HG03378 (cell line): ENCODE data around the gene DTWD2.
A peak's percentile ranks its signal among the peaks of the same experiment; 100 is the strongest.
"Not testable (repeated sequence)": the region's sequence is repeated elsewhere in the genome, so short reads cannot be mapped to it uniquely, and the experiment has no call there.

Source experiments
- ATAC-seq: cut with Tn5 transposase; IDR thresholded peaks from one replicate; pipeline ENCODE4 v1.9.1; 2021; ENCODE audit warnings: mild to moderate bottlenecking, moderate library complexity; ENCODE audit not compliant: unreplicated experiment

The DTWD2 gene

DNA sequence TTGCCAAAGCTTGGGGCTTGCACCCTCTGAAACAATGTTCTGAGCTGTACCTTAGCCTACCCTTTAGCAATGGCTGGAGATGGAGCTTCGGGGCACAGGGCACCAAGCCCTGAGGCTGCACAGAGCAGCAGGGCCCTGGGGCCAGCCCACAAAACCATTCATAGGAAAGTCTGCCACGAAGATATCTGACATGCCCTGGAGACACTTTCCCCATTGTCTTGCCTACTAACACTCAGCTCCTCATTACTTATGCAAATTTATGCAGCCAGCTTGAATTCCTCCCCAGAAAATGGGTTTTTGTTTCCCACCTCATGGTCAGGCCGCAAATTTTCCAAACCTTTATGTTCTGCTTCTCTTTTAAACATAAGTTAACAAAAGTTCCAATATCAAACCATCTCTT lies 105.7 kb downstream of the DTWD2 start:
- ATAC-seq = no peak

DNA sequence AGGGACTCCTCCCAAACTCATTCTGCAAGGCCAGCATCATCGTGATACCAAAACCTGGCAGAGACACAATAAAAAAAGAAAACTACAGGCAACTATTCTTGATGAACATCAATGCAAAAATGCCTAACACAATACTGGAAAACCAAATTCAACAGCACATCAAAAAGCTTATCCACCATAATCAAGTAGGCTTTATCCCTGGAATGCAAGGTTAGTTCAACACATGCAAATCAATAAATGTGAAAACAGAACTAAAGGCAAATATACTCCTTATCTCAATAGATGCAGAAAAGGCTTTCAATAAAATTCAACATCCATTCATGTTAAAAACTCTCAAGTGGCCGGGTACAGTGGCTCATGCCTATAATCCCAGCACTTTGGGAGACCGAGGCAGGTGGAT lies 111.5 kb downstream of the DTWD2 start:
- ATAC-seq = not testable (repeated sequence)

DNA sequence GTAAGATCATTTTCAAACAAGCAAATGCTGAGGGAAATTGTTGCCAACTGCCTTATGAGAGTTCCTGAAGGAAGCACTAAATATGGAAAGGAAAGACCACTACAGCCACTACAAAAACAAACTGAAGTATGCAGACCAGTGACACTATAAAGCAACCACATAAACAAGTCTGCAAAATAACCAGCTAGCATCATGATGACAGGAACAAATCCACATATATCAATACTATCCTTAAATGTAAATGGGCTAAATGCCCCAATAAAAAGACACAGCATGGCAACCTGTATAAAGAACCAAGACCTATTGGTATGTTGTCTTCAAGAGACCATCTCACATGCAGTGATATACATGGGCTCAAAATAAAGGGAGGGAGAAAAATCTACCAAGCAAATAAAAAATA lies 113.2 kb downstream of the DTWD2 start:
- no peak for ATAC-seq

- ATAC-seq = no peak
These were observed 114.9 kb downstream of the DTWD2 start for GRCh38 chr5:118873417-118873816.

DNA sequence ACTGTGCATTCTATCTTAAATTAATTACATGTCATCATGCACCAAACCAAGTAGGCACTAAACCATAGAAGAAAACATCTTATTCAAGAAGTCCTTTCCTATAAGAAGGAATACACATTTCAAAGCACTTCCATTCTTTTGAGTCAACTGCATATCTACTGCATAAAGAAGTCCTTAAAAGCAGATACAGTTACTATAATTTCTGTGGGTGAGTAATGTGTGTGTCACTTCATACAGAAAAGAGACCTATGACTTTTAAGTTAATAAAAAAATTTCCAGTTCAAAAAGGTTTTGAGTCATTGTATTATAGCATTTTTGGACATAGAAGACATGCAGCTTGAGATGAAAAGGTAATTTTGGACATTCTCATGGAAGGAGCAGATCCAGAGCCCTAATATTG lies 125.0 kb downstream of the DTWD2 start:
- no peak for ATAC-seq

GRCh38 chr5:118862596-118862995 lies 125.8 kb downstream of the DTWD2 start:
- no peak for ATAC-seq

DNA sequence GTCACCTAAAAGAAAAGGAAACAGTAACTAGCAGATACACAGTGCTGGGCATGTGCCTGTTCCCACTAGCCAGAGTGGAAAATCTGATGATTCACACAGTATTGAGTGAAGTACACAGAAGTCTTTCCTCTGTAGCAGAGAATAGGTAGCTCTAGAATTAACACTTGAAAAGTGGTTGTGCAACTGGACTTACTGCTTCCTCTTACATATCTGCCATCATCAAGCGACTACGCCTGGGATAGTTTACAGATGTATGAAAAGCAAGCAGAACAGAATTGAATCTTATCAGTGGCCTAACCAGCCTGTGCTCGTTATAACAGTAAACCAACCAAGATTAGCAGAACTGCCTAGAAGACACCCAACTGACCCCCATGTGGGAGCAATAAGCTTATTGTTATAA lies 130.6 kb downstream of the DTWD2 start:
- no peak for ATAC-seq

- ATAC-seq = no peak
These were observed 133.5 kb downstream of the DTWD2 start for GRCh38 chr5:118854819-118855218.

DNA sequence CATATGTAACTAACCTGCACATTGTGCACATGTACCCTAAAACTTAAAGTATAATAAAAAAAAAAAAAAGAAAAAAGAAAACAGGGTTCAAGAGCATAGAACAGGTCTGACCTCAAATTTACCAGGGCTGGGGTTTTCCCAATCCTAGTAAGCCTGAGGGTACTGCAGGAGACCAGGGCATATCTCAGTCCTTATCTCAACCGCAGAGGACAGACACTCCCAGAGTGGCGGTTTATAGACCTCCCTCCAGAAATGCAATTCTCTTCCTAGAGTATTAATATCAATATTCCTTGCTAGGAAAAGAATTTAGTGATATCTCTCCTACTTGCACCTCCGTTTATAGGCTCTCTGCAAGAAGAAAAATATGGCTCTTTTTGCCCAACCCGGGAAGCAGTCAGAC lies 136.6 kb downstream of the DTWD2 start:
- not testable (repeated sequence) for ATAC-seq

GRCh38 chr5:118849507-118849906 lies 138.8 kb downstream of the DTWD2 start:
- not testable (repeated sequence) for ATAC-seq

DNA sequence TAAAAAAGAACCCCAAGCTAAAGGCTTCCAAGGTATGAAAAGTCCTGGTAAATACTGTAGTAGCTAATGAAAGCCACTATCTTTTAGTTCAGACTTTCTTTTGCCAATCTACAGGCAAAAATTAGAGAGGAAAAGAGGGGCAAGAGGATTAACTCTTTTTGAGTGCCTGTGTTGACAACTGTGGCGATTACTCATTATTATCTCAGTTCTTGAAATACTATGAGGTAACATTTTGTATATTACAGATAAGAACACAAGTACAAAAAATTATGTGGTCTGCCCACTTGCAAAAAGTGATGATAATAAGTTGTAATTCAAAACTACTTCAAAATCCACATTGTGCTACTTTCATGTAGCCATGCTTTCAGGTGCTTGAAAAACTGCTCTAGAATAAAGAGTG lies 144.0 kb downstream of the DTWD2 start:
- no peak for ATAC-seq

GRCh38 chr5:118834710-118835109 lies 153.6 kb downstream of the DTWD2 start:
- ATAC-seq = no peak

DNA sequence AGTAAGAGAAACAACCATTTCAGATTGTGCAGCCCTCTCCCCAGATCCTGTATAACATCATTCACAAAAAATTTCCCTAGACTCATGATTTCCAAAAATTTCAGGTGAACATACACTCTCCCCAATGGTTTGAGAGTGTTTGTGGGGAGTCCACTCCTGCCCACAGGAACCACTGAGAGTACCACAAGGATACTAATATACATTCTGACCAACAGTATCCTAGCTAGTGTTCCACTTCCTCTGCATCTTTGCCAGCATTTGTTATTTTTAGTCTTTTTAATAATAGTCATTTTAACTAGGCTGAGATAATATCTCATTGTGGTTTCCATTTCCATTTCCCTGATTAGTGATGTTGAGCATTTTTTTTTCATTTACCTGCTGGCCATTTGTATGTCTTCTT lies 155.4 kb downstream of the DTWD2 start:
- peak; percentile 40 for ATAC-seq

- no peak for ATAC-seq
These were observed 163.1 kb downstream of the DTWD2 start for GRCh38 chr5:118825226-118825625.

GRCh38 chr5:118818604-118819003 lies 169.7 kb downstream of the DTWD2 start:
- peak; percentile 58 for ATAC-seq

DNA sequence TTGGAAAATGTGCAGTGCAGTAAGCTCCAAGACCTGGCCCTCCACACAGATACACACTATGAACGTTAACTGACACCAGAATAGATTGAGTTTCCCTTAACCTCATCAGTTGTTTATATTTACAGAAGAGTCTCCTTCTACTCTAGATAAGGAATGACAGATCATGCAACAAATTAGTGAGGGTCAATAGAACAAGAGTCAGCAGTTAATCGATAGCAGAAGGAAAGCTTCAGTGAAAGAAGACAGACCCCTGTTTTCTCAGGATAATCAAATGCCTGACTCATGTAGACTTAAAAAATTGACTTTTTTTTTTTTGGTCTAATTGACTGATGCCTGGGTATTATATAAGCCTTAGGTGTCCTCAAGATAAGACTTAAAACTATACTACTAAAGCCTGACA lies 179.9 kb downstream of the DTWD2 start:
- no peak for ATAC-seq

DNA sequence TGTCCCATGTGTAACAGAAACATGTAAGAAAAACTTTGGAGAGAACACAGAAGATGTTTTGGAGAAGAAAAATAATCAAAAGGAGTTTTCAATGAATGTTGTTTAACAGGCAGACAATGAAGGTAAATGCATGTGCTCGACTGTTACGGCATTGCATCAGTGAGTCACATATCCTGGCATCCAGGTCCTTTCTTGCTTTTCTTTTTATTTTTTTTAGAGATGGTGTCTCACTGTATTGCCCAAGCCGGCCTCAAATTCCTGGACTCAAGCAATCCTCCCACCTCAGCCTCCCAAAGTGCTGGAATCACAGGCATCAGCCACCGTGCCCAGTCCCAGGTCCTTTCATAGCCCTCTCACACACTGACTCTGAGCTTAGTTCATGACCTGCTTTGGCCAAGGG lies 181.8 kb downstream of the DTWD2 start:
- ATAC-seq = no peak

DNA sequence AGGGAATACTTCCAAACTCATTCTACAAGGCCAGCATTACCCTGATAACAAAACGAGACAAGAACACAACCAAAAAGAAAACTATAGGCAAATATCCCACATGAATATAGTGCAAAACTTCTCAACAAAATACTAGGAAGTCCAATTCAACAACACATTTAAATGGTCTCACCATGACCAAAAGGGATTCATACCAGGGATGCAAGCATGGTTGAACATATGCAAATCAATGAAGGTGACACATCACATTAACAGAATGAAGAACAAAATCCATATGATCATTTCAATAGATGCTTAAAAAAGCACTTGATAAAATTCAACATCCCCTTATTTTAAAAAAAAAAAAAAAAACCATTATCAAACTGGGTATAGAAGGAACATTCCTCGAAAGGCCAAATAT lies 186.0 kb downstream of the DTWD2 start:
- no peak for ATAC-seq

DNA sequence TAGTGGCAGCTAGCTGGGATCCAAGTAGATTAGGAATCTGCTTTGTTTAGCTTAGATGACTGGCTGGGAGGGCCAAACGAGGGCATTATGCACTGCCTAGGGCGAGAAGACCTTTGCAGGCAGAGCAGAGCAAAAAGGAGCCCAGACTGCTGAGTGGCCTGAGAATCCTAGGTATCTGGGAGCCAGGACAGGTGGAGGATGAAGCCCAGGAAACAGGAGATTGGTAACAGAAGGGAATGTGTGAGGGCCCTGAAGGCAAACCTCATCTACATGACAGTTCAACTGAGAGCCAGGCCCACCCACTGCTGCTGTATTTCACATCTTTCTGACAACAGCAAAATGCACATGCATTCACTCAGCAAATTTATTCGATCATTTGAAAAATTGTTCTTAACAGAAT lies 192.3 kb downstream of the DTWD2 start:
- ATAC-seq = no peak

DNA sequence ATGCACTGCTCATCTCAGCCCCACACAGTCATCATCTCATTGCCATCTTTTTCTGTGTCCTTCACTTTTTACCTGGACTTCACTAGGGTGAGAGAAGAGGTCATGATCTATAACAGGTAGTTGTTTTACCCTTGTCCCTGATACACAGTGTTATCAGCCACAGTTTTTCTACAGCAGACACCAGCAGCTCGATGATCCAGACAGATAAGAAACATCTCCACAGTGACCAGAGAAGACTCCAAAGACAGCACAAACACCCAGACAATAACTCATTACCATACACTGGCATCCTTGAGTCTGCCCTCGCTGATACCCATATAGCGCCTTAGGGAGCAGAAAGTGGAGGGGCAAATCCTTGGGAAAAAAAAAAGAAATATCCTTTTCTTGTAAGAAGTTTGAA lies 194.1 kb downstream of the DTWD2 start:
- ATAC-seq = no peak

DNA sequence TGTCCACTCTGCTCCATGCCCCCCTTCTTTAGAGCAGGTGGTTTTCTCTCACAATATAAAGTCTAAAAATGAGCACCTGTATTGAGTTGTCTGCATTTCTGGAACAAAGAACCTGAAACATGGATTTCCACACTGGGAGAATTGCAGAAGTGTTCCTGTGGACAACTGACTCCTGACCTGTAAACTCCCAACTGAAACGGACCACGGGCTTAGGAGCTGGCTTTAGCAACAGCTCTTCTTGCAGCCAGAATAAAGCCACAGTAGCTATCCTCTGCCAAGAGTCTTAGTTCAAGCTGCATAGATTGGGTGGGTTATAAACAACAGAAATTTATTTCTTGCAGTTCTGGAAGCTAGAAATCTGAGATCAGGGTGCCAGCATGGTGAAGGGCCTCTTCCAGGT lies 194.7 kb downstream of the DTWD2 start:
- ATAC-seq = no peak

- no peak for ATAC-seq
These were observed 195.3 kb downstream of the DTWD2 start for GRCh38 chr5:118793091-118793490.

DNA sequence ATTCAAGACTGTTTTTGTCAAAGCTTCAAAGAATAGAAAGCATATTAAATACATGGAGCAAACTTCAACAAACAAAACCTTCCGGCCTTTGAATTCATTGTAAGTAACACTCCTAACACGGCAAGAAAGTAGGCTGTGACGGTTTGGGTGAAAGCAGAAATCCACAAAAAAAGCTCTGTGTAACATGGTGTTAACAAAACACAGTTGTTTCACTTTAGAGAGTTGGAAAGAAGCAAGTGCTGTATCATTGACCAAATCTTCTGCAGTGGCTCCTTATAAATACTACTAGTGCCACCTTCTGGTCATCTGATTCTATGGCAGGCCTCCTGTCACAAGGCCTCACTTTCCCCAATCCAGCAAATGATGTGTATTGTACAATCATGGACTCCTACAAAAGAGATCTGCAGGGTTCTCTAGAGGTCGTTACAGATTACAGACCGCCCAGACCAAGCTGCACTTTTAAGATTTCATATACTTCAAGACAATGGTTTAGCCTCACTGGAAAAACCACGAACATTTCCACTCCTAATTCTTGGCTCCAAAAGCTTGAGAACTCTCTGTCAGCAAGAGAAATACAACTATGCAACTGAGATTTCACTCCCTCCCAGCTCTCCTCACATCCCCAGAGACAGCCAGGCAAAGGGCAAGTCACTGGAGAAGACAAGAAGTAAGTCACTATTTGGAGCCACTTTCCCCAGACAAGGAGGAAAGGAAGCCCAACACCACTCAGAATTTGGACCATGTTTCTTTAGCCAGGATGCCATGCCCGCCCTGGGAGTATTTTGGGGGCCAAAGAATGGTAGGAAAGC lies 196.2 kb downstream of the DTWD2 start:
- peak; percentile 99 for ATAC-seq
